HL-60 (cell line): Measurements from ENCODE around the gene METTL23.

Source experiments
- DNase-seq, 2 experiments: peaks; one replicate each; pipeline ENCODE4 v3.0.0-alpha.2; 2010 to 2020; ENCODE audit warnings: low read depth in 1 of 2, low spot score in 1 of 2
- H3K27ac ChIP-seq: fragments of 250-450 bp; sonication (Bioruptor Pico); replicated peaks from 2 replicates; pipeline ENCODE4 v1.5.1; 2020; ENCODE audit warnings: mild to moderate bottlenecking, moderate library complexity
- H3K27me3 ChIP-seq: fragments of 250-450 bp; sonication (Bioruptor Pico); 2 replicates; pipeline ENCODE4 v1.5.1; 2021; ENCODE audit warnings: mild to moderate bottlenecking, moderate library complexity; ENCODE audit not compliant: insufficient read depth, poor library complexity, severe bottlenecking
- H3K4me3 ChIP-seq: replicated peaks from 2 replicates; pipeline ENCODE4 v1.5.1; 2011; ENCODE audit warnings: mild to moderate bottlenecking, control low read depth, low read length; ENCODE audit not compliant: insufficient read depth
- GABPA ChIP-seq: IDR thresholded peaks from 2 replicates; pipeline ENCODE4 v1.6.1; 2012; ENCODE audit warnings: low read depth
- POLR2AphosphoS5 ChIP-seq: IDR thresholded peaks from 2 replicates; pipeline ENCODE4 v1.6.1; 2012; ENCODE audit warnings: low read depth
- REST ChIP-seq: IDR thresholded peaks from 2 replicates; pipeline ENCODE4 v1.6.1; 2012; ENCODE audit warnings: low read depth; ENCODE audit not compliant: insufficient replicate concordance
- SPI1 ChIP-seq: IDR thresholded peaks from 2 replicates; pipeline ENCODE4 v1.6.1; 2012; ENCODE audit warnings: low read depth, mild to moderate bottlenecking, borderline replicate concordance
- TF ChIP-seq, protein P1 (sequence below): IDR thresholded peaks from one replicate; pipeline ENCODE4 v1.5.1; 2011; ENCODE audit warnings: low read length, control low read depth, inconsistent platforms; ENCODE audit not compliant: insufficient read depth

METTL23 gene

DNA sequence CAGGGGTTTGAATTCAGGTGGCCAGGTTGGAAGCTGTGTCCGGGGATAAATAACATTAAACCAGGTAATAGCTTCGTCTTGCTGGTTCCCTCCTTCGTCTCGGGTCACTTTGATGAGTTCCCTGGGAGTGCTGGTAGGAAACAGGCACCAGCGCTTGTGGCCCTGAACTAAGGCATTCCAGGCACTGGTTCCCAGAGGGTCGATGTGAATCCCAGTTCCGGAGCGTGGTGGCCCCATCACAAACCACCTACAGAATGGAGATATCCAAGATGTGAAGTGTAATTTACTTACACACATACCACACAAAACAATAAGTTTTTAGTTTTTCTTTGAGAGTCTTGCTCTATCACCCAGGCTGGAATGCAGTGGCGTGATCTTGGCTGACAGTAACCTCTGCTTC, 2.8 kb upstream of the METTL23 start:
- H3K27me3 ChIP-seq: no peaks in the 10 kb centered on the region
- no peak overlapping the region for H3K27ac ChIP-seq
- H3K4me3 ChIP-seq: no peak overlapping the region
- DNase-seq: no peak
- TF ChIP-seq POLR2AphosphoS5 (no peak), REST (no peak), SPI1 (no peak)

DNA sequence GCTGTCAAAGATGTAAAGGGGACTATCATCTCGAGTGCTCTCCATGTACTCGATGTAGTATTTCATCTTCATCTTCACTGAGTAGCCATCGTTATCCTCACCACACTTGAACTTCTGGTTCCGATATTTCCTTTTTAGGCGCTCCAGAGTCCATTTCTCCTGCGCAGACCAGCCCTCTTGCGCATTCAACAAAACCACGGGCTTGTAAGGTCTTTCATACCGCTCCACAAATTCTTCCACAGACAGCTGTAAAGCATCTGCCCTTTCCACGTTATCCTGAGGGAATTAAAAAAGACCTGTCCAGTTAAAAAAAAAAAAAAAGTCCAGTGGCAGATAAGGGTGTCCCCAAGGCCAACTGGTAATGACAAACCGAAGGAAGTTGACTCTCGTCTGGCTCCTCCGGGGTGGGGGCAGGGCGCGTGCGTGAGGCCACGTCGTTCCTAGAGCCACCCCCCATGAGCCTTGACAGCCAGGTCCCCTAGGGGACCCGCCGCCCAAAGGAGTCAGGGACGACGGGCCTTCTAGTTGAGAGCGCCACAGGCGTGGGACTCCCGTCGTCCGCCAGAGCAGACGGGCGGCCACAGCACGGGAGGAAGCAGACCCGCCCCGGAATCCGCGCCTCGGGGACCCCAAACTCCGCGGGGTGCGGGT, 934 bp upstream of the METTL23 start:
- Histone ChIP-seq H3K27ac (peak overlapping the region; percentile 100), H3K27me3 (no peaks in the 10 kb centered on the region), H3K4me3 (peak overlapping the region; percentile 82)
- TF ChIP-seq POLR2AphosphoS5 (no peak), GABPA (no peak)
- TF ChIP-seq, protein P1, sequence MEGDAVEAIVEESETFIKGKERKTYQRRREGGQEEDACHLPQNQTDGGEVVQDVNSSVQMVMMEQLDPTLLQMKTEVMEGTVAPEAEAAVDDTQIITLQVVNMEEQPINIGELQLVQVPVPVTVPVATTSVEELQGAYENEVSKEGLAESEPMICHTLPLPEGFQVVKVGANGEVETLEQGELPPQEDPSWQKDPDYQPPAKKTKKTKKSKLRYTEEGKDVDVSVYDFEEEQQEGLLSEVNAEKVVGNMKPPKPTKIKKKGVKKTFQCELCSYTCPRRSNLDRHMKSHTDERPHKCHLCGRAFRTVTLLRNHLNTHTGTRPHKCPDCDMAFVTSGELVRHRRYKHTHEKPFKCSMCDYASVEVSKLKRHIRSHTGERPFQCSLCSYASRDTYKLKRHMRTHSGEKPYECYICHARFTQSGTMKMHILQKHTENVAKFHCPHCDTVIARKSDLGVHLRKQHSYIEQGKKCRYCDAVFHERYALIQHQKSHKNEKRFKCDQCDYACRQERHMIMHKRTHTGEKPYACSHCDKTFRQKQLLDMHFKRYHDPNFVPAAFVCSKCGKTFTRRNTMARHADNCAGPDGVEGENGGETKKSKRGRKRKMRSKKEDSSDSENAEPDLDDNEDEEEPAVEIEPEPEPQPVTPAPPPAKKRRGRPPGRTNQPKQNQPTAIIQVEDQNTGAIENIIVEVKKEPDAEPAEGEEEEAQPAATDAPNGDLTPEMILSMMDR: no peak
- DNase-seq: peak in 1 of 2 experiments; percentile 81

GRCh38 chr17:76726231-76726775, 336 bp upstream of the METTL23 start, which contains the start of gene JMJD6:
Gene JMJD6, minus strand, starts transcription at chr17:76726606. Its CDS starts 131 bp downstream, at chr17:76726475.
- Histone ChIP-seq H3K27me3 (no peaks in the 10 kb centered on the region), H3K4me3 (peak within 1 kb of the TSS; percentile 82), H3K27ac (peak within 1 kb of the TSS; percentile 100)
- DNase-seq: peak; percentile 97 to 99
- TF ChIP-seq, protein P1: no peak
- no peak for TF ChIP-seq GABPA
- TF ChIP-seq SPI1: no peak; the same call in 1 of the 2 replicates
- no peak; the same call in 1 of the 2 replicates for TF ChIP-seq POLR2AphosphoS5
- no peak for TF ChIP-seq REST

DNA sequence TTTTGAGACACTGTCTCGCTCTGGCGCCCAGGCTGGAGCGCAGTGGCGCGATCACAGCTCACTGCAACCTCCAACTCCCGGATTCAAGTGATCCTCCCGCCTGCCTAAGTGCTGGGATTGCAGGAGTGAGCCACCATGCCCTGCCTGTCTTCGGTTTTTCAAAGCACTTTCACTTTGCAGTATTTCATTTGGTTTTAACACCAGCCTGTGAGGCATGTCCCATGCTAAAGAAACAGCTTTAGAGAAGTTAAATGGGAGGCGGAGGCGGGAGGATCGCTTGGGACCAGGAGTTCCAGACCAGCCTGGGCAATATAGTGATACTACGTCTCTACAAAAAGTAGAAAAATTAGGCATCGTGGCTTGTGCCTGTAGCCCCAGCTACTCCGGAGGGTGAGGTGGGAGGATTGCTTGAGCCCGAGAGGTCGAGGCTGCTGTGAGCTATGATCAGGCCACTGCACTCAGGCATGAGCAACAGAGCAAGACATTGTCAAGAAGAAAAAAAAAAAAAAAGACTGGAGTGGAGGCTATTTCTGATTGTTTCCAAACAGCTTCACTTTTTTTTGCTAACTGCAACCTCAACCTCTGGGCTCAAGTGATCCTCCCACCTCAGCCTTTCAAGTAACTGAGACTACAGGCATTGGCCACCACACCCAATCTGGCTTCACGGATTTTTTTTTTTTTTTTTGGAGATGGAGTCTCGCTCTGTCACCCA, 1.3 kb downstream of the METTL23 start:
- DNase-seq: peak in 1 of 2 experiments; percentile 37
- H3K27me3 ChIP-seq: no peaks in the 10 kb centered on the region
- H3K4me3 ChIP-seq: peak overlapping the region; percentile 82
- TF ChIP-seq, protein P1: no peak
- TF ChIP-seq SPI1 (no peak), REST (no peak), GABPA (no peak)
- peak overlapping the region; percentile 100 for H3K27ac ChIP-seq
